Psoas muscle (tissue), 8 donors: Measurements from ENCODE around the gene SIN3B. TPM values are rescaled to one million over a fixed set of nuclear protein-coding genes. Genes with fewer than 3 reads are reported as not detected.

ENCODE experiments used
- ATAC-seq, 4 donors: fragments of 200-7000 bp; cut with Tn5 transposase; one replicate each; pipeline ENCODE4 v1.9.1; 2020; ENCODE audit warnings: moderate library complexity in 3 of 4, mild to moderate bottlenecking in 2 of 4
- DNase-seq, 2 donors: peaks; one replicate each; pipeline ENCODE4 v3.0.0-alpha.2; 2020
- H3K27ac ChIP-seq: fragments of 200-600 bp; one replicate; pipeline ENCODE4 v1.8.0; 2022
- H3K27me3 ChIP-seq, 3 donors: fragments of 200-600 bp in 1 of 3; one replicate each; pipeline versions ENCODE4 v1.6.1 to v1.8.0; 2013 to 2022; ENCODE audit warnings: low read length in 2 of 3, mild to moderate bottlenecking in 2 of 3, moderate library complexity in 1 of 3; ENCODE audit not compliant: insufficient read depth in 3 of 3
- H3K36me3 ChIP-seq, 2 donors: fragments of 200-600 bp in 1 of 2; one replicate each; pipeline versions ENCODE4 v1.6.1 to v1.8.0; 2013 to 2022; ENCODE audit warnings: low read depth in 1 of 2, mild to moderate bottlenecking in 1 of 2, moderate library complexity in 1 of 2; ENCODE audit not compliant: insufficient read depth in 1 of 2
- H3K4me1 ChIP-seq: fragments of 200-600 bp; one replicate; pipeline ENCODE4 v1.8.0; 2022
- H3K4me3 ChIP-seq: fragments of 200-600 bp; one replicate; pipeline ENCODE4 v1.8.0; 2022; ENCODE audit warnings: mild to moderate bottlenecking
- H3K9me3 ChIP-seq: fragments of 200-600 bp; one replicate; pipeline ENCODE4 v1.8.0; 2022
- CTCF ChIP-seq: fragments of 200-600 bp; IDR thresholded peaks from one replicate; pipeline ENCODE4 v1.8.0; 2022; ENCODE audit warnings: antibody characterized with exemption
- WGBS, 3 donors: extraction: QIAGEN DNeasy Blood & Tissue Kit; methylation state at CpG; one replicate each; pipeline versions ENCODE4 v1.1.6 to v1.1.7; 2013; 5-methylcytosine and 5-hydroxymethylcytosine counted together
- intact Hi-C, 2 donors: fragments of 100-400 bp; cut with DNase I; formaldehyde crosslinking; loops; one replicate each; pipeline versions ENCODE4 v1.11.0 to v1.14.2; 2022
- polyA plus RNA-seq, 3 donors: library from polyadenylated mRNA; stranded (reverse); fragments of 200-250 nt; gene quantifications; one replicate each; pipeline ENCODE4 v1.2.3, GENCODE V29; 2013
- total RNA-seq, 4 donors: library from RNA; stranded (reverse); fragmentation: NEBNext Ultra II Directional in 2 of 4; extraction: Animal tissue kit (Norgen Biotek cat#: 25700) in 2 of 4; gene quantifications; one replicate each; pipeline versions ENCODE4 v1.2.1 to v1.2.4, GENCODE V29; 2021 to 2023
- donor health status: healthy with polysubstance abuse.
- donor health status: DM: no; HTN: no; CAD: no; lungs with moderate emphysema.
- donor health status: Bipolar disorder and iron deficiency.
- donor health status: healthy.
- donor health status: DM: yes; HTN: yes; CAD: no.
- donor health status: DM: no; HTN: no; CAD: no.
- donor health status: DM: no; HTN: no; CAD: no.
- donor health status: DM: yes; HTN: yes; CAD: no.

SIN3B gene
- total and polyA plus RNA-seq, 7 donors: 11.8 to 23.8 (median 18.0) TPM

GRCh38 chr19:16820056-16820455, 9.1 kb upstream of the SIN3B start:
- H3K27ac ChIP-seq: no peak overlapping the region
- TF ChIP-seq CTCF: no peak
- no peaks in the 10 kb centered on the region for H3K36me3 ChIP-seq
- peaks cover 5% of the 10 kb centered on the region for H3K4me1 ChIP-seq
- H3K4me3 ChIP-seq: no peak overlapping the region
- 73 to 81% (median 78%) methylated on average over 1 of the region's 1 CpG for WGBS, 3 donors
- no peaks in the 10 kb centered on the region for H3K27me3 ChIP-seq
- peaks cover 6% of the 10 kb centered on the region for H3K9me3 ChIP-seq
- intact Hi-C loops: no loop called here
- ATAC-seq (no peak), DNase-seq (no peak)

GRCh38 chr19:16821081-16821480, 8.1 kb upstream of the SIN3B start:
- H3K27ac ChIP-seq: no peak overlapping the region
- no peak overlapping the region for H3K4me3 ChIP-seq
- no peak for ATAC-seq
- no peak for TF ChIP-seq CTCF
- WGBS, 3 donors: 80 to 86% (median 81%) methylated on average over 7 of the region's 7 CpGs
- intact Hi-C loops: no loop called here
- no peak for DNase-seq
- H3K4me1 ChIP-seq: peaks cover 14% of the 10 kb centered on the region
- H3K36me3 ChIP-seq: no peaks in the 10 kb centered on the region
- H3K9me3 ChIP-seq: no peaks in the 10 kb centered on the region
- H3K27me3 ChIP-seq: no peaks in the 10 kb centered on the region

DNA sequence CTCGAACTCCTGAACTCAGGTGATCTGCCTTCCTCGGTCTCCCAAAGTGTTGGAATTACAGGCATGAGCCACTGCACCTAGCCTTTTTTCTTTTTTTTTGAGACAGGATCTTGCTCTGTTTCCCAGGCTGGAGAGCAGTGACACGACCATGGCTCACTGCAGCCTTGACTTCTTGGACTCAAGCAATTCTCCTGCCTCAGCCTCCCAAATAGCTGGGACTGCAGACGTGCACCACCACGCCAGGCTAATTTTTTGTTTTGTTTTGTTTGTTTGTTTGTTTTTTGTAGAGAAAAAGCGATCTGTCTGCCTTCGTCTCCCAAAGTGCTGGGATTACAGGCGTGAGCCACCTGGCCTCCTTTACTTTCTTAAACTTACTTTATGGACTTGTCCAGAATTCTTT, 6.5 kb upstream of the SIN3B start:
- intact Hi-C loops: no loop called here
- Histone ChIP-seq H3K27me3 (no peaks in the 10 kb centered on the region), H3K9me3 (no peaks in the 10 kb centered on the region), H3K4me1 (peaks cover 14% of the 10 kb centered on the region), H3K4me3 (no peak overlapping the region), H3K27ac (no peak overlapping the region), H3K36me3 (no peaks in the 10 kb centered on the region)
- TF ChIP-seq CTCF: no peak
- DNase-seq (no peak), ATAC-seq (no peak)
- WGBS, 3 donors: 90 to 97% (median 94%) methylated on average over 8 of the region's 8 CpGs

DNA sequence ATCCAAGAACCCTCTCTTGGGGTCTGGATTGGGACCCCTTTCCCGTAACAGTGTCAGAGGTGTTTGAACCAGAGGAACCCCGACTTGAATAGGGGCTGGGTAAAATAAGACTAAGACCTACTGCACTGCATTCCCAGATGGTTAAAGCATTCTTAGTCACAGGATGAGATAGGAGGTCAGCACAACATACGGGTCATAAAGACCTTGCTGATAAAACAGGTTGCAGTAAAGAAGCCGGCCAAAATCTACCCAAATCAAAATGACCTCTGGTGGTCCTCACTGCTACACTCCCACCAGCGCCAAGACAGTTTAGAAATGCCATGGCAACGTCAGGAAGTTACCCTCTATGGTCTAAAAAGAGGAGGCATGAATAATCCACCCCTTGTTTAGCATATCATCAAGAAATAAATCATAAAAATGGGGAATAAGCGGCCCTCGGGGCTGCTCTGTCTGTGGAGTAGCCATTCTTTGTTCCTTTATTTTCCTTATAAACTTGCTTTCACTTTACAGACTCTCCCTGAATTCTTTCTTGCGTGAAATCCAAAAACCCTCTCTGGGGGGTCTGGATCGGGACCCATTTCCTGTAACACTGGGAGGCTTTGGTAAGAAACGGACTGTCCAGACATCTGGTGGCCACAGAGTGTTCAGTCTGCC, 4.4 kb upstream of the SIN3B start:
- ATAC-seq (peak in 1 of 4 donors; percentile 50), DNase-seq (no peak)
- peak overlapping the region; percentile 59 for H3K4me3 ChIP-seq
- intact Hi-C loops: loop anchor here in 1 of 2 donors (5.0 kb wide), 2 partner anchors 52 to 73 kb away; no protein-coding TSS in a partner anchor
- peaks cover 14% of the 10 kb centered on the region for H3K4me1 ChIP-seq
- H3K36me3 ChIP-seq: no peaks in the 10 kb centered on the region
- TF ChIP-seq CTCF: no peak
- 19 to 25% (median 19%) methylated on average over 11 of the region's 11 CpGs for WGBS, 3 donors
- no peaks in the 10 kb centered on the region for H3K27me3 ChIP-seq
- no peaks in the 10 kb centered on the region for H3K9me3 ChIP-seq
- H3K27ac ChIP-seq: peak overlapping the region; percentile 53
